ENCODE results near the gene PIEZO2.
A peak's percentile ranks its signal among the peaks of the same experiment; 100 is the strongest.
"Not testable (repeated sequence)": the region's sequence is repeated elsewhere in the genome, so short reads cannot be mapped to it uniquely, and the experiment has no call there.

Gene PIEZO2

DNA sequence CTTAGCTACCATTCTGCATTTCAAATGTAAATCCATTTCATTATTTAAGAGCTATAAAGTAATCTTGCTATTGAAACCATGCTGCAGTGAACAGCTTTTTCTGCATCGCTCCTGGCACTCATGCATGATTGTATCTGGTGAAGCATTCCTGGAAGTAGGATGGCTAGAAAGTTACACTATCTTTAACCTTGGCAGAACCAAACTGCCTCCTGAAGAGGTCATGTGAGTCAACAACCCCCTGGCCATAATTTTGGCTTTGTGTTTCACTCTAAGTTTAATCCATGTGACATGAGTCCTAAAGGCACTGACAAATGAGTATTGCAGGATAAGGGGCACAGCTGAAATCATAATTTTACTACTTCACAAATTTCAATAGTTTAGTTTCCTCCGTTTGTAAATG, 526.4 kb downstream of the PIEZO2 start:
- DNase-seq (ENCODE audit: low read depth), result not testable (repeated sequence)

DNA sequence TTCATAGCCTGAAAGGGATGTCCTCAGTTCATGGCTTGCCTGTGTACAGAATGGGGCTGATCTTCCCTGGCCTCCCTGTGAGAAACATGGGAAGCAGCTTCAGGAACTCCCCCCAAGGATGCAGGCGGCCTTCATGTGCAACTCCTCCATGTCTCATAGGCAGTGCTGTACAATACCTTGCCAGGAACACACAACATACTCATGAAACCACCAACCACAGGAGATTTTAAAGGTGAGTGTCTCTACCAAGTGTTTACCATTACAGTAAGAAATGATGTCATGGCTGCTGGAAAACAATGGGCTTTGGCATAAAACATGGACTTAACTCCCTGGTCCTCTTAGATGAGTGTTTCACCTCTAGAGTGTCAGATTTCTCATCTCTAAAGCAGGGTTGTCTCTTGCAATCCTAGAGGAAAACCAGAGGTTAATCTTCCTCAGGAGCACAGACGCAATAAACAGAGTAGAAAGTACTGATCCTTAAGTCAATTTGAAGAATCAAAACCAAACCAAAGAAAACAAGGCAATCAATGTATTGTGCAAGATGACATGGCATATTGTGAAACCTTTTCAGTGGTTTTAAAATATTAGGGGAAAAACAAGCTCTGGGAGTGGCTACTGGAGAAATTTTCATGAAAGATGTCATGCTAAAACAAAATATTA, 528.6 kb downstream of the PIEZO2 start:
- DNase-seq (ENCODE audit: low read depth), result peak; percentile 38
- not testable (repeated sequence) for H3K4me3 ChIP-seq (ENCODE audit: low read length)

More for the DNA sequence above, 526.4 kb downstream of the PIEZO2 start:
- not testable (repeated sequence) for H3K4me3 ChIP-seq (ENCODE audit: low read length)
